Tibial nerve (tissue), 3 donors: ENCODE results near the gene ST3GAL3.

Source experiments
- POLR2A ChIP-seq, 2 donors: fragments of 450-650 bp; IDR thresholded peaks; one replicate each; pipeline ENCODE4 v1.6.1; 2017; ENCODE audit warnings: antibody characterized with exemption in 2 of 2, mild to moderate bottlenecking in 2 of 2, moderate library complexity in 2 of 2
- TF ChIP-seq, protein P1 (sequence below), 5 experiments: fragments of 200-600 bp in 3 of 5; fragments of 450-650 bp in 2 of 5; sonication (generic) in 3 of 5; IDR thresholded peaks; one replicate each; pipeline ENCODE4 v1.5.1; 2016 to 2019; ENCODE audit warnings: antibody characterized with exemption in 5 of 5, mild to moderate bottlenecking in 3 of 5, moderate library complexity in 2 of 5

DNA sequence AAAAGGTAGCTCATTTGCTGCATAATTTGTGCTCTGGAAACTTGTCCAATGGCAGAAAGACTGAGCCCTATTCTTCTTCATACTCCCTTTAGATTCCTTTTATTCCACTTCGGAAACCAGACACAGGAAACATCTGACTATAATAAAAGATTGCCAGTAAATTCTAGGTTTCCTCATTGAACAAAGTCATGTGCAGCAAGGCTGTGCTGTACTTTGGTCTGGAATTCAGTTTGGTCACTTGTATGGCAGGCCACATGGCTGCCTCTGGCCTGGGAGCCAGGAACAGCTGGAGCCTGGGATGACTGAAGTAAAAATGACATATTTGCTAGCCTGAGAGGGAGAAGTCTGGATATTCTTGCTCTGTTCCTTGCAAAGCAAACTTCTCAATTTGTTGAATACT lies 79.6 kb downstream of the ST3GAL3 start:
- TF ChIP-seq, protein P1, sequence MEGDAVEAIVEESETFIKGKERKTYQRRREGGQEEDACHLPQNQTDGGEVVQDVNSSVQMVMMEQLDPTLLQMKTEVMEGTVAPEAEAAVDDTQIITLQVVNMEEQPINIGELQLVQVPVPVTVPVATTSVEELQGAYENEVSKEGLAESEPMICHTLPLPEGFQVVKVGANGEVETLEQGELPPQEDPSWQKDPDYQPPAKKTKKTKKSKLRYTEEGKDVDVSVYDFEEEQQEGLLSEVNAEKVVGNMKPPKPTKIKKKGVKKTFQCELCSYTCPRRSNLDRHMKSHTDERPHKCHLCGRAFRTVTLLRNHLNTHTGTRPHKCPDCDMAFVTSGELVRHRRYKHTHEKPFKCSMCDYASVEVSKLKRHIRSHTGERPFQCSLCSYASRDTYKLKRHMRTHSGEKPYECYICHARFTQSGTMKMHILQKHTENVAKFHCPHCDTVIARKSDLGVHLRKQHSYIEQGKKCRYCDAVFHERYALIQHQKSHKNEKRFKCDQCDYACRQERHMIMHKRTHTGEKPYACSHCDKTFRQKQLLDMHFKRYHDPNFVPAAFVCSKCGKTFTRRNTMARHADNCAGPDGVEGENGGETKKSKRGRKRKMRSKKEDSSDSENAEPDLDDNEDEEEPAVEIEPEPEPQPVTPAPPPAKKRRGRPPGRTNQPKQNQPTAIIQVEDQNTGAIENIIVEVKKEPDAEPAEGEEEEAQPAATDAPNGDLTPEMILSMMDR (IDR thresholded peaks at IDR 0.05) = no peak
- no peak for TF ChIP-seq POLR2A (IDR thresholded peaks at IDR 0.05)
